IMR-90 (cell line): ENCODE results near the gene RNF2. TPM values are rescaled to one million over a fixed set of nuclear protein-coding genes. Genes with fewer than 3 reads are reported as not detected.

ENCODE experiments used
- ATAC-seq: fragments of 200-7000 bp; cut with Tn5 transposase; 2 replicates; pipeline ENCODE4 v1.9.1; 2020; ENCODE audit warnings: low read depth, mild to moderate bottlenecking, moderate library complexity
- BruUV-seq: library from RNA; stranded (reverse); fragments of 400-500 nt; replicated peaks from 2 replicates; lab custom pipeline; 2021; lab: Mats Ljungman, UMichigan
- CTCF ChIA-PET: fragments of 300-600 bp; formaldehyde crosslinking; extraction: SDS; loops from one replicate; lab custom pipeline; 2021; ENCODE audit warnings: antibody characterized with exemption; lab: Yijun Ruan, JAX
- POLR2A ChIA-PET: fragments of 300-600 bp; sonication (Branson Sonifier 250); formaldehyde crosslinking; loops from one replicate; lab custom pipeline; 2022; ENCODE audit warnings: antibody characterized with exemption; ENCODE audit not compliant: unreplicated experiment; lab: Charles Lee
- DNase-seq: peaks from one replicate; pipeline ENCODE4 v3.0.0; 2013
- H2AFZ ChIP-seq: replicated peaks from 2 replicates; pipeline ENCODE3; 2013; ENCODE audit warnings: low read length, mild to moderate bottlenecking; ENCODE audit not compliant: poor library complexity
- H2AK5ac ChIP-seq: 2 replicates; pipeline ENCODE4 v1.6.1; 2013; ENCODE audit warnings: low read depth, low read length, inconsistent platforms
- H2AK9ac ChIP-seq: replicated peaks from 2 replicates; pipeline ENCODE3; 2013; ENCODE audit warnings: mild to moderate bottlenecking, low read depth, low read length, moderate library complexity; ENCODE audit not compliant: poor library complexity
- H2BK120ac ChIP-seq: 2 replicates; pipeline ENCODE4 v1.6.1; 2013; ENCODE audit warnings: low read depth, low read length, inconsistent platforms
- H2BK15ac ChIP-seq: 3 replicates; pipeline ENCODE4 v1.6.1; 2013; ENCODE audit warnings: low read depth, low read length, inconsistent platforms
- H2BK20ac ChIP-seq: 2 replicates; pipeline ENCODE4 v1.6.1; 2013; ENCODE audit warnings: low read depth, mild to moderate bottlenecking, inconsistent platforms, low read length, moderate library complexity
- H2BK5ac ChIP-seq: 2 replicates; pipeline ENCODE4 v1.6.1; 2013; ENCODE audit warnings: mild to moderate bottlenecking, low read depth, low read length, inconsistent platforms; ENCODE audit not compliant: poor library complexity, severe bottlenecking
- H3K14ac ChIP-seq: replicated peaks from 2 replicates; pipeline ENCODE4 v1.6.1; 2013; ENCODE audit warnings: low read depth, low read length, inconsistent platforms
- H3K18ac ChIP-seq: 2 replicates; pipeline ENCODE4 v1.6.1; 2013; ENCODE audit warnings: low read depth, low read length, control low read depth
- H3K23ac ChIP-seq: 2 replicates; pipeline ENCODE4 v1.6.1; 2013; ENCODE audit warnings: low read depth, low read length, inconsistent platforms
- H3K27ac ChIP-seq: 2 replicates; pipeline ENCODE4 v1.5.1; 2013; ENCODE audit warnings: mild to moderate bottlenecking, control low read depth, low read length; ENCODE audit not compliant: insufficient read depth
- H3K27me3 ChIP-seq: 2 replicates; pipeline ENCODE4 v1.6.1; 2013; ENCODE audit warnings: low read length; ENCODE audit not compliant: control insufficient read depth, insufficient read depth
- H3K36me3 ChIP-seq: 2 replicates; pipeline ENCODE4 v1.6.1; 2013; ENCODE audit warnings: low read length, mixed read lengths; ENCODE audit not compliant: control insufficient read depth, insufficient read depth
- H3K4ac ChIP-seq: 2 replicates; pipeline ENCODE4 v1.6.1; 2013; ENCODE audit warnings: low read depth, low read length, inconsistent platforms
- H3K4me1 ChIP-seq: 2 replicates; pipeline ENCODE4 v1.6.1; 2013; ENCODE audit warnings: low read length, mixed read lengths; ENCODE audit not compliant: control insufficient read depth, insufficient read depth
- H3K4me2 ChIP-seq: 2 replicates; pipeline ENCODE4 v1.6.1; 2013; ENCODE audit warnings: low read depth, mild to moderate bottlenecking, control low read depth, low read length, moderate library complexity
- H3K4me3 ChIP-seq: 2 replicates; pipeline ENCODE4 v1.5.1; 2013; ENCODE audit warnings: low read depth, mild to moderate bottlenecking, control low read depth, low read length, moderate library complexity; ENCODE audit not compliant: insufficient read depth
- H3K56ac ChIP-seq: 2 replicates; pipeline ENCODE4 v1.6.1; 2013; ENCODE audit warnings: low read length, inconsistent platforms; ENCODE audit not compliant: insufficient read depth; ENCODE audit errors: extremely low read depth
- H3K79me1 ChIP-seq, 2 experiments: 2 replicates each; pipeline ENCODE4 v1.6.1; 2013; ENCODE audit warnings: low read length in 2 of 2, inconsistent platforms in 1 of 2, low read depth in 1 of 2
- H3K9ac ChIP-seq: 2 replicates; pipeline ENCODE4 v1.6.1; 2013; ENCODE audit warnings: low read depth, low read length, control low read depth
- H3K9me1 ChIP-seq: 2 replicates; pipeline ENCODE4 v1.6.1; 2013; ENCODE audit warnings: low read length, inconsistent platforms; ENCODE audit not compliant: insufficient read depth
- H3K9me3 ChIP-seq: 2 replicates; pipeline ENCODE4 v1.6.1; 2013; ENCODE audit warnings: low read length; ENCODE audit not compliant: control insufficient read depth, insufficient read depth
- H4K20me1 ChIP-seq: 2 replicates; pipeline ENCODE4 v1.6.1; 2013; ENCODE audit warnings: low read length, inconsistent platforms; ENCODE audit not compliant: insufficient read depth
- H4K5ac ChIP-seq: 2 replicates; pipeline ENCODE4 v1.6.1; 2013; ENCODE audit warnings: mild to moderate bottlenecking, low read depth, low read length, control low read depth
- H4K8ac ChIP-seq, 2 experiments: 2 replicates each; pipeline ENCODE4 v1.6.1; 2013; ENCODE audit warnings: low read depth in 2 of 2, low read length in 2 of 2, control low read depth in 1 of 2, inconsistent platforms in 1 of 2
- H4K91ac ChIP-seq: 2 replicates; pipeline ENCODE4 v1.6.1; 2013; ENCODE audit warnings: low read depth, low read length, inconsistent platforms; ENCODE audit not compliant: insufficient read depth
- FOS ChIP-seq: fragments of 150-350 bp; IDR thresholded peaks from 2 replicates; pipeline ENCODE4 v1.6.1; 2016; ENCODE audit warnings: low read depth, low read length
- POLR2A ChIP-seq: IDR thresholded peaks from 2 replicates; pipeline ENCODE4 v1.6.1; 2012; ENCODE audit warnings: mild to moderate bottlenecking, low read depth, low read length
- WGBS, 2 experiments: methylation state at CpG; one replicate each; pipeline versions ENCODE4 v1.1.5 to v1.1.7; 2013; ENCODE audit warnings: missing lambda C conversion rate in 2 of 2; ENCODE audit not compliant: insufficient read length in 1 of 2; ENCODE audit errors: extremely low coverage in 2 of 2; 5-methylcytosine and 5-hydroxymethylcytosine counted together
- dilution Hi-C: fragments of 300-500 bp; cut with HindIII; formaldehyde crosslinking; loops from one replicate; pipeline ENCODE4 v1.14.3; 2018; ENCODE audit warnings: low sequenced_read_pairs; ENCODE audit not compliant: unreplicated experiment
- in situ Hi-C: fragments of 300-500 bp; cut with MboI; formaldehyde crosslinking; loops from 3 replicates; pipeline ENCODE4 v1.14.3; 2019; ENCODE audit warnings: low sequenced_read_pairs, inconsistent platforms, mixed read lengths
- intact Hi-C: fragments of 100-400 bp; cut with micrococcal nuclease; formaldehyde crosslinking; loops from 2 replicates; pipeline ENCODE4 v1.10.0; 2022
- polyA plus RNA-seq, 3 experiments: library from polyadenylated mRNA; depleted of rRNA; stranded (reverse); fragments of >200 nt; gene quantifications; 2 replicates each; pipeline ENCODE4 v1.2.3, GENCODE V29; 2012; ENCODE audit warnings: low replicate concordance in 1 of 3
- total RNA-seq: library from RNA; depleted of rRNA; stranded (reverse); fragments of >200 nt; gene quantifications from 2 replicates; pipeline ENCODE4 v1.2.3, GENCODE V29; 2012
- TF ChIP-seq, protein P1 (sequence below): fragments of 150-350 bp; IDR thresholded peaks from 2 replicates; pipeline ENCODE4 v1.6.1; 2016; ENCODE audit warnings: low read depth, mild to moderate bottlenecking, low read length, moderate library complexity, borderline replicate concordance

The RNF2 gene
- total and polyA plus RNA-seq, 2 of the 4 experiments (the other 2 are of a cell fraction) = 22.6 to 48.8 TPM

DNA sequence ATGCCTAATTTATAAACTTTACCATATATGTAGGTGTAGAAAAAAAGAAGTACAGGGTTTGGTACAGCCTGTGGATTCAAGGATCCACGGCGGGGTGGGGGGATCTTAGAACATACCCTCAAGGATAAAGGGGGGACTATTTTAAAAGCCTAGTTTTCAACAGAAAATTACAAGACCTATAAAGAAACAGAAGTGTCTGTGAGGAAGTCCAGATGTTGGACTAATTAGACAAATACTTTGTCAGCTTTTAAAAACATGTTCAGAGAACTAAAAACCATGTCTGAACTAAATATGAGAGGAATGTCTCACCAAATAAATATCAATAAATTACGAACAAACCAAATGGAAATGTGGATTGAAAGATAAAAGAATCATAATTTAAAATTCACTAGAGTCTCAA is 59.8 kb downstream of the RNF2 start:
- no peaks in the 10 kb centered on the region for H3K9me1 ChIP-seq
- no peaks in the 10 kb centered on the region for H4K20me1 ChIP-seq
- in situ Hi-C loops = no loop called here
- dilution Hi-C loops = no loop called here
- H3K4ac ChIP-seq = no peak overlapping the region
- ATAC-seq = no peak
- H2BK5ac ChIP-seq = no peak overlapping the region
- H2BK20ac ChIP-seq = no peak overlapping the region
- peaks cover 10% of the 10 kb centered on the region for H3K9me3 ChIP-seq
- no peak overlapping the region for H4K5ac ChIP-seq
- WGBS, 2 experiments = no CpG with 5 or more reads among the region's 3 CpGs
- no peak overlapping the region for H2BK120ac ChIP-seq
- BruUV-seq = no TSS peak
- no peak overlapping the region for H3K23ac ChIP-seq
- H4K91ac ChIP-seq = no peak overlapping the region
- no peak overlapping the region for H3K4me3 ChIP-seq
- H3K79me1 ChIP-seq = no peaks in the 10 kb centered on the region
- H4K8ac ChIP-seq = no peak overlapping the region
- no peak overlapping the region for H2AK9ac ChIP-seq
- no peak overlapping the region for H2AFZ ChIP-seq
- no peak overlapping the region for H3K18ac ChIP-seq
- ChIA-PET CTCF (no interaction called here), POLR2A (no interaction called here)
- H3K4me2 ChIP-seq = no peak overlapping the region
- H2AK5ac ChIP-seq = no peak overlapping the region
- no peak overlapping the region for H3K9ac ChIP-seq
- no peak overlapping the region for H2BK15ac ChIP-seq
- no peaks in the 10 kb centered on the region for H3K27me3 ChIP-seq
- no peaks in the 10 kb centered on the region for H3K4me1 ChIP-seq
- no peak for DNase-seq
- TF ChIP-seq FOS (no peak), POLR2A (no peak)
- TF ChIP-seq, protein P1, sequence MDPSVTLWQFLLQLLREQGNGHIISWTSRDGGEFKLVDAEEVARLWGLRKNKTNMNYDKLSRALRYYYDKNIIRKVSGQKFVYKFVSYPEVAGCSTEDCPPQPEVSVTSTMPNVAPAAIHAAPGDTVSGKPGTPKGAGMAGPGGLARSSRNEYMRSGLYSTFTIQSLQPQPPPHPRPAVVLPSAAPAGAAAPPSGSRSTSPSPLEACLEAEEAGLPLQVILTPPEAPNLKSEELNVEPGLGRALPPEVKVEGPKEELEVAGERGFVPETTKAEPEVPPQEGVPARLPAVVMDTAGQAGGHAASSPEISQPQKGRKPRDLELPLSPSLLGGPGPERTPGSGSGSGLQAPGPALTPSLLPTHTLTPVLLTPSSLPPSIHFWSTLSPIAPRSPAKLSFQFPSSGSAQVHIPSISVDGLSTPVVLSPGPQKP = no peak
- no peak overlapping the region for H3K56ac ChIP-seq
- H3K36me3 ChIP-seq = no peaks in the 10 kb centered on the region; the same call in 1 of the 2 replicates
- H3K14ac ChIP-seq = no peak overlapping the region
- intact Hi-C loops = loop anchor here (5.0 kb wide), 1 partner anchor 37 kb away; no protein-coding TSS in a partner anchor
- no peak overlapping the region for H3K27ac ChIP-seq
